ENCODE results near the gene RFX2. TPM values are rescaled to one million over a fixed set of nuclear protein-coding genes. Genes with fewer than 3 reads are reported as not detected.

RFX2 gene
- total RNA-seq, 1 donor: 10.7 TPM

GRCh38 chr19:6060600-6061375, 49.5 kb downstream of the RFX2 start:
- no peak overlapping the region for H3K4me3 ChIP-seq (ENCODE audit: low read depth, low read length)
- DNase-seq (ENCODE audit: low read depth): peak; percentile 66
- TF ChIP-seq, protein P1, sequence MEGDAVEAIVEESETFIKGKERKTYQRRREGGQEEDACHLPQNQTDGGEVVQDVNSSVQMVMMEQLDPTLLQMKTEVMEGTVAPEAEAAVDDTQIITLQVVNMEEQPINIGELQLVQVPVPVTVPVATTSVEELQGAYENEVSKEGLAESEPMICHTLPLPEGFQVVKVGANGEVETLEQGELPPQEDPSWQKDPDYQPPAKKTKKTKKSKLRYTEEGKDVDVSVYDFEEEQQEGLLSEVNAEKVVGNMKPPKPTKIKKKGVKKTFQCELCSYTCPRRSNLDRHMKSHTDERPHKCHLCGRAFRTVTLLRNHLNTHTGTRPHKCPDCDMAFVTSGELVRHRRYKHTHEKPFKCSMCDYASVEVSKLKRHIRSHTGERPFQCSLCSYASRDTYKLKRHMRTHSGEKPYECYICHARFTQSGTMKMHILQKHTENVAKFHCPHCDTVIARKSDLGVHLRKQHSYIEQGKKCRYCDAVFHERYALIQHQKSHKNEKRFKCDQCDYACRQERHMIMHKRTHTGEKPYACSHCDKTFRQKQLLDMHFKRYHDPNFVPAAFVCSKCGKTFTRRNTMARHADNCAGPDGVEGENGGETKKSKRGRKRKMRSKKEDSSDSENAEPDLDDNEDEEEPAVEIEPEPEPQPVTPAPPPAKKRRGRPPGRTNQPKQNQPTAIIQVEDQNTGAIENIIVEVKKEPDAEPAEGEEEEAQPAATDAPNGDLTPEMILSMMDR (IDR thresholded peaks at IDR 0.05; ENCODE audit: insufficient read depth, low read length): no peak

- no peak overlapping the region for H3K4me3 ChIP-seq (ENCODE audit: low read depth, low read length)
- DNase-seq (ENCODE audit: low read depth): no peak
Observed at GRCh38 chr19:6059988-6060599, 50.2 kb downstream of the RFX2 start.

DNA sequence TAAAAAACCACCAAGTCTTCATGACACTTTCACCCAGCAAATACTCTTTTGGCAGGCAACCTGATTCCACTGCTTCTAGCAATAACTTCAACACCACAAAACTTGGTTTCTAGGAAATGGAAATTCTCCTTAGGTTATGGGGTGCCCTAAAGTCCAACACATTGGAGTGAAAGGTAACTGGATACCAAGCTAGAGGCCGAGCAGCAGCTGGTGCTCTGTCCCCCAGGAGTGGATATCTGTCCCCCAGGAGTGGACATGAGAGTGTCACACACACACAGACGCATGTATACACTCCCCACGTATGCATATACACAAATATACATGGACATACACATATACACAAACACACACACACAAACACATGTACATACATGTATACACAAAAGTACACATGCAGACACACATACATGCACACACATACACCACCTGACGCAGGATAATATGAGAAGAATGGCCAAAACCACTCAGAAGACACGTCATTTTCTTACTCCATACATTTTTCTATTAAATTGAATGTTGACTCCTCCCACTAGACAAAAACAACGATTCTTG, 50.8 kb downstream of the RFX2 start:
- DNase-seq (ENCODE audit: low read depth): no peak
- TF ChIP-seq, protein P1 (IDR thresholded peaks at IDR 0.05; ENCODE audit: insufficient read depth, low read length): no peak

More at GRCh38 chr19:6059988-6060599, 50.2 kb downstream of the RFX2 start:
- TF ChIP-seq, protein P1 (IDR thresholded peaks at IDR 0.05; ENCODE audit: insufficient read depth, low read length): no peak

GRCh38 chr19:6058518-6059201, 51.6 kb downstream of the RFX2 start:
- no peak for DNase-seq (ENCODE audit: low read depth)
- H3K4me3 ChIP-seq (ENCODE audit: low read depth, low read length): no peak overlapping the region
- TF ChIP-seq, protein P1 (IDR thresholded peaks at IDR 0.05; ENCODE audit: insufficient read depth, low read length): no peak

More for the DNA sequence above, 50.8 kb downstream of the RFX2 start:
- H3K4me3 ChIP-seq (ENCODE audit: low read depth, low read length): no peak overlapping the region

GRCh38 chr19:6057651-6058517, 52.4 kb downstream of the RFX2 start:
- DNase-seq (ENCODE audit: low read depth): no peak
- TF ChIP-seq, protein P1 (IDR thresholded peaks at IDR 0.05; ENCODE audit: insufficient read depth, low read length): no peak
- H3K4me3 ChIP-seq (ENCODE audit: low read depth, low read length): no peak overlapping the region

Data from fibroblast of the aortic adventitia (primary cell).